GM13976 (cell line): ENCODE results near the gene PPP2R3A.
"Not testable (repeated sequence)": the region's sequence is repeated elsewhere in the genome, so short reads cannot be mapped to it uniquely, and the experiment has no call there.

Experiments used
- DNase-seq: peaks from one replicate; pipeline ENCODE4 v3.0.0; 2012; ENCODE audit warnings: low spot score
- CTCF ChIP-seq: IDR thresholded peaks from 2 replicates; pipeline ENCODE4 v1.5.1; 2012; ENCODE audit warnings: borderline replicate concordance, mild to moderate bottlenecking; ENCODE audit not compliant: insufficient read depth; ENCODE audit errors: extremely low read depth, missing control alignments, control extremely low read depth
- in situ Hi-C: fragments of 300-500 bp; cut with MboI; formaldehyde crosslinking; loops from one replicate; pipeline ENCODE4 v1.12.0; 2022; ENCODE audit warnings: low sequenced_read_pairs, mixed read lengths, inconsistent platforms; ENCODE audit not compliant: unreplicated experiment

Gene PPP2R3A

GRCh38 chr3:135922903-135923250 is 42.7 kb upstream of the PPP2R3A start:
- DNase-seq = no peak
- no peak for TF ChIP-seq CTCF
- in situ Hi-C loops = no loop called here

- in situ Hi-C loops = no loop called here
Measured at GRCh38 chr3:135924506-135924905, 41.0 kb upstream of the PPP2R3A start.

GRCh38 chr3:135926664-135927063 is 38.9 kb upstream of the PPP2R3A start:
- in situ Hi-C loops = no loop called here
- no peak for TF ChIP-seq CTCF
- DNase-seq = no peak

More at GRCh38 chr3:135924506-135924905, 41.0 kb upstream of the PPP2R3A start:
- no peak for DNase-seq
- no peak for TF ChIP-seq CTCF

- DNase-seq = no peak
- TF ChIP-seq CTCF = no peak
- in situ Hi-C loops = no loop called here
Measured at GRCh38 chr3:135927155-135927554, 38.4 kb upstream of the PPP2R3A start.

- no peak for DNase-seq
- in situ Hi-C loops = no loop called here
- no peak for TF ChIP-seq CTCF
Measured at GRCh38 chr3:135929670-135930069, 35.9 kb upstream of the PPP2R3A start.

GRCh38 chr3:135930255-135930654 is 35.3 kb upstream of the PPP2R3A start:
- in situ Hi-C loops = no loop called here
- TF ChIP-seq CTCF = no peak
- DNase-seq = no peak

GRCh38 chr3:135935171-135935570 is 30.4 kb upstream of the PPP2R3A start:
- in situ Hi-C loops = not testable (repeated sequence)

GRCh38 chr3:135937766-135938165 is 27.8 kb upstream of the PPP2R3A start:
- DNase-seq, in situ Hi-C loops: not testable (repeated sequence)

More at GRCh38 chr3:135935171-135935570, 30.4 kb upstream of the PPP2R3A start:
- not testable (repeated sequence) for DNase-seq
